ENCODE results near the gene MAPK6.
"Not testable (repeated sequence)": the region's sequence is repeated elsewhere in the genome, so short reads cannot be mapped to it uniquely, and the experiment has no call there.

MAPK6 gene

GRCh38 chr15:52050416-52050815, 31.4 kb downstream of the MAPK6 start:
- TF ChIP-seq CTCF (IDR thresholded peaks at IDR 0.05; ENCODE audit: low read depth, low read length): no peak
- no peak overlapping the region for H3K4me3 ChIP-seq (replicated peaks in 1 of 2; ENCODE audit: low read depth in 2 of 2, low read length in 2 of 2)
- peak; percentile 57 to 69 for DNase-seq (ENCODE audit: low read depth in 2 of 2)

GRCh38 chr15:52052066-52052935, 33.3 kb downstream of the MAPK6 start:
- DNase-seq (ENCODE audit: low read depth in 2 of 2): peak; percentile 46 to 52
- H3K4me3 ChIP-seq (replicated peaks in 1 of 2; ENCODE audit: low read depth in 2 of 2, low read length in 2 of 2): no peak overlapping the region
- TF ChIP-seq CTCF (IDR thresholded peaks at IDR 0.05; ENCODE audit: low read depth, low read length): no peak

- no peak overlapping the region for H3K4me3 ChIP-seq (replicated peaks in 1 of 2; ENCODE audit: low read depth in 2 of 2, low read length in 2 of 2)
- TF ChIP-seq CTCF (IDR thresholded peaks at IDR 0.05; ENCODE audit: low read depth, low read length): no peak
- DNase-seq (ENCODE audit: low read depth in 2 of 2): peak in 1 of 2 donors; percentile 42
These were observed 35.4 kb downstream of the MAPK6 start for GRCh38 chr15:52054381-52054780.

GRCh38 chr15:52054858-52055257, 35.8 kb downstream of the MAPK6 start:
- not testable (repeated sequence) for DNase-seq (ENCODE audit: low read depth in 2 of 2); H3K4me3 ChIP-seq (replicated peaks in 1 of 2; ENCODE audit: low read depth in 2 of 2, low read length in 2 of 2)

- no peak overlapping the region for H3K4me3 ChIP-seq (replicated peaks in 1 of 2; ENCODE audit: low read depth in 2 of 2, low read length in 2 of 2)
- DNase-seq (ENCODE audit: low read depth in 2 of 2): no peak
- TF ChIP-seq CTCF (IDR thresholded peaks at IDR 0.05; ENCODE audit: low read depth, low read length): no peak
These were observed 37.0 kb downstream of the MAPK6 start for GRCh38 chr15:52056001-52056400.

- no peak for DNase-seq (ENCODE audit: low read depth in 2 of 2)
- no peak for TF ChIP-seq CTCF (IDR thresholded peaks at IDR 0.05; ENCODE audit: low read depth, low read length)
These were observed 37.5 kb downstream of the MAPK6 start for GRCh38 chr15:52056496-52056895.

GRCh38 chr15:52057996-52058395, 39.0 kb downstream of the MAPK6 start:
- TF ChIP-seq CTCF (IDR thresholded peaks at IDR 0.05; ENCODE audit: low read depth, low read length): no peak
- H3K4me3 ChIP-seq (replicated peaks in 1 of 2; ENCODE audit: low read depth in 2 of 2, low read length in 2 of 2): no peak overlapping the region

More at GRCh38 chr15:52056496-52056895, 37.5 kb downstream of the MAPK6 start:
- no peak overlapping the region for H3K4me3 ChIP-seq (replicated peaks in 1 of 2; ENCODE audit: low read depth in 2 of 2, low read length in 2 of 2)

More at GRCh38 chr15:52057996-52058395, 39.0 kb downstream of the MAPK6 start:
- no peak for DNase-seq (ENCODE audit: low read depth in 2 of 2)

Data from cardiac fibroblast (primary cell).